Activated CD4-positive, CD25-positive, alpha-beta regulatory T cell treated with anti-CD3 and anti-CD28 coated beads, Interleukin-2, amount 50 U/mL, for 16 hours (primary cell): ENCODE measurements around the gene ERG.

Source experiments
- DNase-seq: peaks from one replicate; pipeline ENCODE4 v3.0.0-alpha.2; 2020; ENCODE audit warnings: low read depth, low spot score

Gene ERG

DNA sequence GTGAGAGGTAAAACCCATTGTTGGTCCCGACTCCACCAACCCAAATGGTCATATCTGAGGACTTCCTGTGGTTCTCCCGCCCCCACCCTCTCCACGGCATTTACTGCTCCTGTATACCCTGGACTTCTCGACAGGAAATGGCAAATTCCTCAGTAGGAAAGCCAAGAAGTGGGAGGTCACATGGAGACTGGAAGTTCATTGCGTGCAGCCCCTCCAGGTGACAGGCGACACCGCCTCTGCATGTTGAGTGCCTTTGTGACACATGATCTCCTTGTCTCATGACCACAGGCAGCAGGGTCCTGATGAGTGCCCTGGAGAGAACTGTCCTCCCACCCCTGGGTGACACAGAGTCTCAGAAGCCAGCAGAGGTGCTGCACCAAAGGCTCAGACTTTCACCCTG, 24.2 kb downstream of the ERG start:
- DNase-seq: no peak

DNA sequence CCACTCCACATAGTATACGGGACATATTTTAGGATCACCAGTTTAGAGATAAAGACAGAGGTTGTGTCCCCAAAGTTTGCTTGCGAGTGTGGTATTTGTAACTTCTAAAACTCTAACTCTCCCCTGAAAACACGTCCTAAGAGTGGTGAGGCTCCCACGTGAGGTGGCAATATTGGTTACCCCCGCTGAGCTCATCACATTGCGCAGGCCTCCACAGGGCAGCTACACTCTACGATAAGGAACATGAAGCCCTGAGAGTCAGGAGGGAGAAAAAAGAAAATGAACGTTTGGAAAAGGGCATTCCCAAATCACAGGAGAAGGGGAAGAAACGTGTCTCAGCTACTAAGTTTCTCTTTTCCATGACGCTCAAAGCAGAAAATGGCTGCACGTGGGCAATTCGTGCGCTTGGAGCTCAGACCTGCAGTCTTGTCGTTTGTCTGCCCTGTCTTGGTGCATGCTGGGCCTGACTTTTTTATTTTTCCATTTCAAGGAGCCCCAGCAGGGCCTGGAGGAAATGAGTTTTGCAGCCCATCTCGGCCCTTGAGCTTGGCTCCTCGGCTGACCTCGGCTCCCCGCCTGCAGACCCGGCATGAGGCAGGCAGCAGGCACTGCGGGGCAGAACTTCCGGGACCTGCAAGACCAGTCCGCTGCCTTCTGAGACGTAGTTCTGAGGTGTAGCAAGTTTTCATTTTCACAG, 25.7 kb downstream of the ERG start:
- DNase-seq: no peak

DNA sequence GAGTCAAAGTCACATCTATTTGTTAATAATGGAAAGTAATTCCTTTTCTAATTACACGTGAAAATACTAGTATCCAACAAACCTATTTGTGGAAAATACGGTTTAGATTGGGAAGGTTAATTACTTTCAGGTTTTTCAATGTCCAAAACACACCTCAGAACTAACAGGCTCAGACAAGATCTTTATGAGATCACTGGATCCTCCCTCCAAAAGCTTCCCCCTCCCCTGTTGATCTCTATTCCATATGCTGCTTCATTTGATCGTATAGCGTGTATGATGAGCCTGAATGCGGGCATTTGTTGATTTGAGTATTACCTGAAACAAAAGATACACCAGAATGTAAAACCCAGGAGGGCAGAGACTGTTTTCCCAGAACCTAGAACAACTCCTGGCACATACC, 26.5 kb downstream of the ERG start:
- no peak for DNase-seq

DNA sequence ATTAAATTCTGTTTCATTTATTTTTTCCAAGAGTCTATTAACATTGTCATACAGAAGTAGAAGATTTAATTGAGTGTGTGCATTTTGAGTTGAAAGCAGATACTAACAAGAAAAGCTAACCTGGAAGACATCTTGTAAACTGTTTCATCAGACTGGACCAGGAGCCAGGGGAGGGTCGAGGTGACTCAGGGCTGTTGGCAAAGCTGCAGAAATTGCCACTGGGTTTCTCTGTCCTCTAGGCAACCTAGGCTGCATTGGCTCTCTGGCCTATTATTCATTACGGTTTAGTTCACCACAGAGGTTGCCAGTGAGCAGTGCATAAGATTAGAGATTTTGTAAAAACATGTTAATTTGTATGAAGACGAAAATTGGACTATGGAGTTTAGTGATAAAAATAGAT, 27.5 kb downstream of the ERG start:
- DNase-seq: no peak

DNA sequence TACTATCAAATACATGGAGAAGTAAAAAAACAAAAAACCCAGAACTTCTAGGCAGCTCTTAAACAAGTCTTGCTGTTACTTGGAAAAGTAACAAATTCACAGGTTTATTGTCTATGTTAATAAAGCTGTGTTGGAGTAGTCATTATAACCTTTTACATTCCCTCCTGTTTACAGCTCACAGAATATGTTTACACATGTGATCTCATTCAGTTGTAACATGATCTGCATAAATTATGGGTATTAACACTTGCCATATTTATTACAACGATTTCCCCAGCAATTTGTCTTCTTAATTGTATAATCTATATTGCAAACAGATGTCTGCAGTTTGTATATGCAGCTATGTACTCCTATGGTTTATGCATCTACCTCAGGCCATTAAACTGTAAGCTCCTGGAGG, 28.6 kb downstream of the ERG start:
- DNase-seq: no peak

DNA sequence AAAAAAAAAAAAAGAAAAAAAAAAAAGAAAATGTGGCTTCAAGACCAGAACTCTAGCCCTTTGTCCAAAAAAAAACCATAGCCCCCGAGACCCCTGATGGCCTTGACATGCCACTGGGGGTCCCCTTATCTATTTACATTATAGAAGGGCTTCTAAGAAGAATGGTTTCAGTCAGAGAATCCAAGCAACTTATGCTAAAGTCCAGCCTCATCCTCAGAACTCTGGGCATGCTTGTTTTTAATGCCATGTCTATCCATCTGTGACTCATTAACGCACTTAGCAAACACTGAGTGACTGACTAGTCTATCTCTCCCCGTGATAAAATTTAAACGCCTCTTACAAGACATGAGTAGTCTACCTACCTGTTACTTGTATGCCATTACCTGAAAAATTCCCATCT, 29.3 kb downstream of the ERG start:
- no peak for DNase-seq

DNA sequence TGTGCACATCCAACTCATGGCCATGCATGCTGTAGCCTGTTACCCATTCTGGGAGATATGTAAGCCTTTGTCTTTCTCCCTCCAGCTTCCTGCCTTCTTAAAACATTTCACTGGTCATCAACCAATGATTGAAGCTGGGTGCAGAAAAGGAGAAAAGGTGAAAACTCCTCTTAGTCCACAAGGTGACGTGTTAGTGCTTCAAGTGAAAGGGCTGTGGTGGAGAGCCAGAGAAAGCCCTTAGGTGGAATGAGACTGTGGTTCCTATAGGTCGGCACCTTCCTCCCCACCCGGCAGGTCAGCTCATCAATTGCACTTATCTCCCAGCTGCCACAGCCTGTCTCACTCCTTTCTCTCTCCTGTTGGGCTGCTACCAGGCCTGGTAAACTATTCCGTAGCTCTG, 30.4 kb downstream of the ERG start:
- DNase-seq: no peak

DNA sequence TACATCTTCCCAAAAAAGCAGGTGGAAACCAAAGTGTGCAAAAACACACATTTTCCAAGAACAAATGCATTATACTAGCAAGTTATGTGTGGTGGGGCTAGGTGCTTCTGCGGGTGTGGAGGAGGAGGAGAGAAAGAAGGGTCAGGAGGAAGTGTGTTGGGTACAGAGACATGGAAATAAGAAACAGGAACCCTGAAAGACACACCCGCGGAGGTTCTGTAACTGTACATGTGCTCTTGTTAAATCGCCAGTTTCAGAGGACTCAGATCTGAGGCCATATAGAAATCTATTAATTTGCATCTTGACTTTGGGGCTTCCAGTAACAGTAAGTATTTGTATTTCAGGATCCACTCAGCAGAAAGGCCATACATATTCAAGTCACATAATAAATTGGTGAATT, 30.9 kb downstream of the ERG start:
- no peak for DNase-seq

DNA sequence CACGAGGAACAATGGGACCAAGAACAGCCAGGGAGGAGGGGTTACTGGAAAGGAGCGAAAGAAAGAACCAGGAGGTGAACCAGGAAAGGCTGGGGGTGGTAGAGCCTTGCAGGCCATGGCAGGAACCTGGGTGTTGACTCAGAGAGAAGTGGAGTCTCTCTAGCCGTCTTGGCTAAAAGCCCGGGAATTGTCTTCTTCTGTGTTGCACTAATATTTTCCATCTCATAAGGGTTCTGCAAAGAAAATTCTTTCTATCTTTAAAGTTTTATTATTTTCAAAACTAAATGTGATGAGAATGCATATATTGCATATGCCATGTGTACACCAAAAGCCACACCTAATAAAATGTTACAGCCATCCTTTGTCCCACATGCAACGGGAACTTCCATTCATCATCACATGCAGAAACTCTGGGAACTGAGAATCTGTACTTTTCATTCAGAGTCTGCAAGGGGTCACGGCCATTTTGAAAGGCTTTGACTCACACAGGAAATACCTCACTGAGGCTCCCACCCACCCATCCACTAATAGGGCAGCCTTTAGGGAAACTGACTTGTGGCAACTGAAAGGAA, 38.0 kb downstream of the ERG start:
- DNase-seq: no peak

DNA sequence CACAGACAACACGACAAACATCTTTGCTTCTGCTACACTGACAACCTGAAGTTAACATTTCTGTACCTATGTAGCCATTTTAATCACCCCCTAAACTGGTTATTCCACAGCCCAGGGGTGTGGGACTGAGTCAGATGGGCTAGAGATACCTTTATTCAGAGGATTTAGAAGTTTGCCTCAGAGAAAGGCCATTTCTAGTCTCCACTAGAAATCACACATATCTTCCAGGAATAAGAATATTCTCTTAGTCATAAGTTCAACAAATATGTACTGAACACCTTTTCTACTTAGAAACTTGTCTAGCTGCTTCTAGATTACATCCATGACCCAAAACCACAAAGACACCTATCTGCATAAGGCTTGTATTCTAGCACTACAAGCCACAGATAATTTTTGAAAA, 38.8 kb downstream of the ERG start:
- DNase-seq: no peak

DNA sequence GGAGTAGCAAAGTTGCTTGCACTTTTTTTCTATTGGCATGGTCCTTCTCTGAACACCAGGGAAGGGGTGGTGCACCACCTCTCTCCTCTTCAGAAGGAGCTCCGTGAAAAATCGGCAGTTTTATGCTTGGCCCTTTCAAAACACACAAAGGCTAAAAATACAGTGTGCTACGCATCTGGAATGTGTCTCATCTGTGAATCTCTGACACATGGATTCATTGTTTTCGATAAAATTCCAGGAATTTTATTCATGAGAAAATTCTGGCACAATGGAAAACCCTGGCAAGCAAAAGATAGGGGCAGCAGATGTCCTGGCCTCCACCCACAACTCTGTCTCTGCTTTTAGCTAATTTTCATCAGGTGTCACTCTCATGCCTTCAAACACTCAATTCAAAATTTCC, 42.9 kb downstream of the ERG start:
- DNase-seq: no peak

DNA sequence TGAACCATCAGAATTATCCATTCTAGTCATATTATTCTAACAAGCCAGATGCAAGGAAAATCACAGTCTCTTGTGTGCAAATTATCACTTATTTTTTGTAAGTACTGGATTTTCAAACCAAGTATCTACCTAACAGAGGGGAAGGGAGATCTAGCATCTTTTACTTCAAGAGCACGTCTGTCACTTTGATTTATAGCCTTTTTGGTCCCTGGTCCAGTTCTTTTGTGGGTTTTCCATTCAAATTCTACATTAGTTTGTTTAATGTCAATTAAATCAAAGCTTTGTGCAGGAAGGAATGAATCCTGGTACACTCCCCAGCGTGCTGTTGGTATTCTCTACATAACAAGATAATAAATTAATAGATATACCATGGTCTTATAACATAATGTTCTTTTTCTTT, 43.6 kb downstream of the ERG start:
- DNase-seq: no peak

DNA sequence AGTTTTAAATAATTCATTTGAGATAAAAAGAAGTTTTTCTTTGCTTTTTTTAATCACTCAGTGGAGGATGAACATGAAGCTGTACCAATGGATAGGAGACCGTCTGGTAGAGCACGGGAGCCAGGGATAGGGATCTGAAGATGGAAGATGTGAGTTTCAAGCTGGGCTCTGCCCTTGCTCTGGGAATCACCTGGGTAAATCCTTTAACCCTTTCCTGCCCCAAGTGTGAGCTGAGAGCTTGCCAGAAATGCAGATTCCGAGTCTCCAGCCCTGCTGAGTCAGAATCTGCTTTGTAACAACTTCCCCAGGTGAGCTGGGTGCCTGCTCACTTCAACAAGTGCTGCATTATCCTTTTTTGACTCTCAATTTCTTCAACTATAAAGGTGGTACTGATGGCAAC, 44.1 kb downstream of the ERG start:
- DNase-seq: no peak

DNA sequence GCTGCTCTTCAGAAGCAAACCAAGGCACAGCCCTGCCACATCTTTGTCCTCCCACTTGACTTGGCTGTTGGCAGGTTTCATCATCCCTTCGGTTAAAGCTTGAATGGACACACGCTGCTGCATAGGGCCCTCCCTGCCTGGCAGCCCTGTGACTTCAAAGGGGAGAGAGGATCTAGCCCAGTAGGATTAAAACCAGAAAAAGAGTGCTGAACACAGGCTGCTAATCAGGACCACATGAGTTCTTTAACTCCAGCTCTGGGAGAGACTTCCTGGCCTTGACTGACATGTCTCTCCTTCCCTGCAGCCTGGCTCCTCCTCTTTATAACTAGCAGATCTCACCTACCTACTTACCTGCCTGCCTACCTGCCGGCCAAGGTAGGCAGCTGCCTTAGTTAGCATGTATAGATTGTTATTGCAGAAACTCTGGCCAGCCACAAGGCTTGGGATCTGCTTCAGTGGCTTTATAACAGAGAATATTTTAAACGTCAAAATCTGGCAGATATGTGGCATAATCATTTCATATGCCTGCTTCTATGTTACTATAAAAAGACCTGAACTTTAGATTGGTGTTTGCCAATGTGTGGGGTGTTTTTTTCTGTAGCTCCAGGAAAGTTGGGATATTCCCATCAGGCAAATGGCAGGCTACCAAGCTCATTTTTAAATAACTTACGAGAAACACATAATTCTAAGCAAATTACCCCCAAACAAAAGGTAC, 49.4 kb downstream of the ERG start:
- no peak for DNase-seq

DNA sequence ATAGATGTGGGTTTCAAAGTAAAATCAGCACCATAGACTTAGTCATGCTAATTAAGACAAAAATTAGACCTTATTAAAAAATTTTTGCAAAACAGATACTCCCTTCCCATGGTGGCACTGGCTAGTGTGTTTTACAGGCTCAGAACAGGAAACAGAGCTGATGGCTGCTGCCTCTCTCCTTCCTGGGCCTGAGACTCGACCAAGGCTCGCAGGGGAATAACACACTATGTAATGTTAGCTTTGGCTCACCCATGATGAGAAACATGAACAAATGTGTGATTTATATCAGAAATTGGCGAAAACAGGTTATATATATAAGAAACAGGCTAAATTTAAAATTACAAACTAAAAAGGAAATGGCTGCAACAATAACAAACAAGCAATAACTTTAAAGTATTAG, 50.7 kb downstream of the ERG start:
- no peak for DNase-seq

DNA sequence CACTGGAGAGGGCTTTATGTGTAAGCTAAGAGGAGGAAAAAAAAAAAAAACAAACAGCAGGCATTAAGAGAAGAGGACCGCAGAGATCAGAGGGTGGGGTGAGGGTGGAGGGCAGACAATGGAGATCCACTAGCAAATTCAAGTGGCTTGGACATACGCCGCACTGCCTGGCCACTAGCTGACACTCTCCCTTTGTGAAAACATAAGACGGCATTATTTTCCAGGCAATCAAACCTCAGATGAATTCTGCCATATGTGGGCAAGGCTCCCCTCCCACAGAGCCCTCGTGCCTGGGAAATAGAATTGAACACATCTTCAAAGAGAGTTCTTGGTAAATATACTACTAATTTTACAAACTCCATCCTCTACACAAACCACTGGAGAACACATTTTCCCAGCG, 53.6 kb downstream of the ERG start:
- no peak for DNase-seq

DNA sequence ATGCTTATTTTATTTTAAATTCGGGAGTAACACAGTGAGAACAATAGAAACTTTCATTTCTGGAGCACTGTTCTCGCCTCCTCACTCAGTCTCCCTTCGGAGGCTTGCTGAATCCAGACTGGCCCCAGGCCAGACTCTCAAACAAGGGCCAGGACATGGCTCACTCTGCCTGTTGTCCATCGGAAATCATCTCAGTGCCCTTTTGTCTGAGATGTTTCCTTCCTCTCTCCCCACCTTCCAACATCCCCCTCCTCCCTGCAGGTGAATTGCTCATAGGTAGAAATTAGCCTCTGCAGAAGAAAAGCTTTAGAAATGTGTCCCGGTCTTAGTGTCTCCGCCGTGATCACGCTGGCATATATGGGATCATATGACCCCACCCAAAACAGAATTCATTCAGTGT, 55.2 kb downstream of the ERG start:
- DNase-seq: no peak

DNA sequence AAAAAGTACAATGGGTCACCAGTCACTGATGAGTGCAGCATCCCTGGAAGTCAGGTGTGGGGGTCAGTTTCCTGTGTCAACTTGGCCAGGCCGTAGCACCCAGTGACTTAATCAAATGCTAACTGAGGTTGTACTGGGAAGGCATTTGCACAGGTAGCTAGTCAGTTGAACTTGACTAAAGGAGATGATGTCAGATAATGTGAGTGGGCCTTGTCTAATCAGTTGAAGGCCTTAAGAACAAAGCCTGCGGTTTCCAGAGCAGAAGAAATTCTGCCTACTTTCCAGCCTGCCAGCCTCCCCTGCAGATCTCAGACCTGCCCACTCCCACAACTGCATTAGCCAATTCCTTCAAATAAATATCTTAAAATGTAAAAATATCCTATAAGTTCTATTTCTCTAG, 57.1 kb downstream of the ERG start:
- DNase-seq: no peak

DNA sequence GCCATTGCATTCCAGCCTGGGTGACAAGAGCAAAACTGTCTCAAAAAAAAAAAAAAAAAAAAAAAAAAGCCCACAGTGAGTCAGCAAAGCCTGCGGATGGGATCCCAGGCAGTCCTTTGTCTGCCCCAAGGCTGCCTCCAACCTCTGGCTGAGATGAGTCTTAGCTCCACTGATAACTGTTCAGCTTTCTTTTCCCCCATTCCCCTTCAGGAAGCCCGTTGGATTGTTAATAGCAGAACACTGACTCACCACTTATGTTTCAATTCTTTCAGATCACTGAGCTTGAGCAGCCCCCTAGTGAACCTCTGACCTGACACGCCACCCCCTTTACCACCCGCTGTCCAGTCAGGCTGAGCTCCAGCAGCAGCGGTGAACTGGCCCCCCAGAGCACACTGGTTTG, 57.5 kb downstream of the ERG start:
- no peak for DNase-seq

DNA sequence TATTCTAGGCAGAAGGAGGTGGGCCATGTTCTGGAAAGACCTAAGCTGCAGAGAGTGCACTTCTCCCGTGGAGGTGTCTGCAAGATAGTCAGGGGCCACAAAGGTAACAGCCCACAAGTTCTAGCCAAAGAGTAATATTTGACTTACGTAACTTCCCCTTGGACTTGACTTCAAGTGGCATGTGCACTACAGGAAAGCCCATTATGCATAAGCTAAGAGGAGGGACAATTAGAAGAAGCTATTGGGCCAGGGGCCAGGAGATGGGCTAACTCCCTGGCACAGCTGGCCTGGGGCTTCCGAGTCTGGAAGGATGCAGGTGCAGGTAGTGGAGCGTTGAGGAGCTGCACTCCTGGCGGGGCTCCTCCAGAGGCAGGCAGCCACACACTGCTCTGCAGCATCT, 58.3 kb downstream of the ERG start:
- no peak for DNase-seq

DNA sequence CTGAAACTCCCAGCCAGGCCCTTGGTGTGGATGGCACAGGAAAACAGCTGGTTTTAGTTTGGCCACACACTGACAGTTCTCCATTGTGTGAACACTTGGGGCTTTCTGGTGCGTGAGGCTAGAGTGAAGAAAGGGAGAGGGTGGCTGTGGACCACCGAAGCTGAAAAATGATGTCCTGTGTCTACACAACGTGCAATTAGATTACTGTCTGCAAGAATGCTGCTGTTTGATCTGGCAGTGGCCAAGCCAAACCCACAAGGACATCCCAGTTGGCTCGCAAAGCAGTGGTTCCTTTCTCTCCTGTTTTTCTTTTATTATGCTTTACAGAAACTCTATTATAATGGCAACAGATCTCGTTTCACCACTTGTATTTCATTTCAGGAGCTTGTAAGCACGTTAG, 58.9 kb downstream of the ERG start:
- no peak for DNase-seq

DNA sequence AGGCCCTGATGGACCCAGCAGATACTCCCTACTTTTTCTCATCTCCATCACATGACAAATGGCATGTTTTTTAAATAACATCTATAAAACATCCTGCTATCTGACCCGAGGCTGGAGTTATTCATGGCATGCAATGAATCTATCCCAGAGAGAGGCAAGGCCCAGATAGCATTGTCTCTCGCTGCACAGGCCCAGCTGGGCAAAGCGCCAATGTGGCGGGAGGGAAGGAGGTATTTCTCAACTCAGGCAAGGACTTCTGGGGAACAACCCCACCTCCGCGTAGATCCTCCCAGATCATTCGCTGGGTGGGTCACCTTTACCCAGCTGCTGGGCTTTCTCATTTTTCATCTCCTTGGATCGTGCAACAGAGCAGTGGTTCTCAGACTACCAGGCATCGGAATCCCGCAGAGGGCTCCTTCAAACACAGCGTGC, 59.8 kb downstream of the ERG start:
- DNase-seq: no peak

DNA sequence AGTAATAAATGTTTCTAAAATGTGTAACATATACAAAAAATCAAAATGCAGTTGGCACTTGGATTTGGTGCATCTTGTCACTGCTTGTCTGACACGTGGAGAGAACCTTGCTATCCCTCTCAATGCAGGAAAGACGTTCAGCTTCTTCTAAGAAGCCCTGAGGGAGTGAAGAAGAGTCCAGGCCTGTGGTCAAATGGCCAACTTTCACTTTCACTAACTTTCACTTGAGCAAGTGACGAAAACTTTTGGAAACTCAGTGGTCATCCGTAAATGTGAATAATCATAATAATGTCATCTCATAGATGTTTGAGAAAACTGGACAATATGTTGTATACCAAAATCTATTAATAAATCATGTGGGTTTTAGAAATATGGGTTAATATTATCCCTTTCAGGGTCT, 61.9 kb downstream of the ERG start:
- DNase-seq: no peak
